Suppressor macrophage treated with lipopolysaccharide for 4 hours (primary cell): ENCODE data around the gene CREB3L1.

ENCODE experiments used
- DNase-seq: peaks from one replicate; pipeline ENCODE4 v3.0.0-alpha.2; 2020

CREB3L1 gene

GRCh38 chr11:46347637-46348311 is 70.3 kb downstream of the CREB3L1 start:
- DNase-seq = no peak

GRCh38 chr11:46348566-46349401 is 71.3 kb downstream of the CREB3L1 start:
- DNase-seq = no peak

DNA sequence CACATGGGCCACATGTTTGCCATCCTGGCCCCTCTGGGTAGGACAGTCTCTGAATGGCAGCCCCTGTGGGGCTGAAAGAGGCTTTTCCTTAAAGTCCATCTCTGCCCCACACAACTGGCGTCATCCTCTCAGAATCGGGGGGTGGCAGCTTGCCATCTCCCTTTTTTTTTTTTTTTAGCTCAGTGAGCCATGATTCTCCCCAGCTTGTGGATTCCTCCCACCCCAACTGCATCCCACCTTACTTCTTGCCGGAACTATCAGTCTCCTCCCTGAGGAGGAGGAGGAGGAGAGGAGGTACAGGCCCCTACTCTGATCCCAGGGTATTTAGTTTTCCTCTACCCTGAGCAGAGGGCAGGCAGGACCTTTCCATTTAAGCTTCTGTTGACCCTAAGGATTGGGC is 73.2 kb downstream of the CREB3L1 start:
- DNase-seq = no peak

DNA sequence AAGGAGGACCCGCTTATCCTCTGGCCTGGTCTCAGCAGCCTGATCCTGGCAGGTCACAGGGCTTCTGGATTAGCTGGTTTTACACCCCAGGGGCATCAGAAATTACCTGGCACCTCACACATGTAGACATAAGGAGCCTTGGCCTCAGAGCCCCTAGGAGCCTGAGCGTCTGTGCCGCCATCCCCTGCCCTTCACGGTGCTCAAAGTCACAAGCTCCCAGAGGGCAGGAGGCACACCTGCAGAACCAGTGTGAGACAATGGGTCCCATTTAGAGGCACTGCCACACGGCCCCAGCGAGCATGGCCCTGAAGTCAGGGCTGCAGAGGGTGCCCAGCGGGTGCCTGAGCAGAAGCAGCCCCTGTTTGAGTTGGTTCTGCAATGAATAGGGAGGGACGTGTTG is 73.7 kb downstream of the CREB3L1 start:
- DNase-seq = no peak

DNA sequence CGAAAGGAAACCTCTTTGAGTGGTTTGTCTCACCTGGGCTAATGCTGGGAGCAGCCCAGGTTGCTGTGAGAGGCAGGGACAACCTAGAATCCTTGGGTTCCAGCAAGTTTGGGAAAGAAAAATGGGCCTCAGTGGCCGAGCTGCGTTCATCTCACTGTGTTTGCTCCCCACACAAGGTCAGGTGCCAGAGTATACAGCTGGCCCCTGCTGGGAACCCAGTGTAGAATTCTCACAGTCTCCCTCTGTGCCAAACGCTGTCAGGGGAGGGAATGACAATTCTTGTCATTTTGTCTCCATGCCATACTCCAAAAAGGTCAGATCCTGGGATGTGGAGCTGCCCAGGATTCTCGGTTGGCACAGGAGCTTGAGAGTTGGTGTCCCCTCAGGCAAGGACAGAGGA is 74.1 kb downstream of the CREB3L1 start:
- DNase-seq = no peak

- peak; percentile 75 for DNase-seq
Observed at GRCh38 chr11:46352063-46352841, 74.8 kb downstream of the CREB3L1 start.

DNA sequence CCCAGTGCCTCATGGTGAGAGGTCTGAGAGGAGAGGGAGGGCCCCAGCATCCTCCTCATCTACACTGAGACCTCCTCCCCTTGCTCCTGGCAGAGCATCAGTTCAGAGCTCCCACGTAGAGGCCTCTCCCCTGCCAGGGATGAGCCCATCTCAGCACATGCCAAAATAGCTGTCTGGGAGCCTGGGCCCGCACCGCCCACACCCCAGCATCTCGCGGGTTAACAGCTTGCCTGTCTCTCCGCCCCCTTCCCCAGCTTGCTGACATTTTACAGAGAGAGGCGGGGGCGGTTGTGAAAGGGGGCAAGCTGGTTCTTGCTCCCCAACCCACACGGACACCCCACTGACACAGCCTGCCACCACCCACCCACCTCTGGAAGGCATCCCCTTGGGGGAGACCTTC is 76.2 kb downstream of the CREB3L1 start:
- no peak for DNase-seq

GRCh38 chr11:46356924-46357482 is 79.5 kb downstream of the CREB3L1 start:
- DNase-seq = peak; percentile 83

DNA sequence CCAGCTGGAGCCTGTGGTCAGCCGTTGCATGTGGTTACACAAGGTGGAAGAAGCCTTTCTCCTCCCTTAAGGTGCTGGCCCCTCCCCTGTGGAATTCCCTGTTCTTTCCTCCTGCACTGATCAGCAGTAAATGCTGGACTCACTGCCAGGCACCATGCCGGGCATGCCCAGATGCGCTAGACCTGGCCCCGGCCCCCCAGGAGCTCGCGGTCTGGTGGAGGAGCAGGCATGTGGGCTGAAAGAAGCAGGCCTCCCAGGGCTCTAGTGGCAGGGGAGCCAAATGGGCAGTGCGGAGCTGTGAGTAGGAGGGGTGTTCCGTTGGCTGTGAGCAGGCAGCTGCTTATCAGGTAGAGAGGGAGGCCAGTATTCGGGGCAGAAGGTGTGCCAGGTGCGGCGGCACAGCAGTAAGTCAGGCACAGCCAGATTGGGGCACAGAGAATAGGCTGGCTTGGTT is 80.0 kb downstream of the CREB3L1 start:
- peak; percentile 42 for DNase-seq

DNA sequence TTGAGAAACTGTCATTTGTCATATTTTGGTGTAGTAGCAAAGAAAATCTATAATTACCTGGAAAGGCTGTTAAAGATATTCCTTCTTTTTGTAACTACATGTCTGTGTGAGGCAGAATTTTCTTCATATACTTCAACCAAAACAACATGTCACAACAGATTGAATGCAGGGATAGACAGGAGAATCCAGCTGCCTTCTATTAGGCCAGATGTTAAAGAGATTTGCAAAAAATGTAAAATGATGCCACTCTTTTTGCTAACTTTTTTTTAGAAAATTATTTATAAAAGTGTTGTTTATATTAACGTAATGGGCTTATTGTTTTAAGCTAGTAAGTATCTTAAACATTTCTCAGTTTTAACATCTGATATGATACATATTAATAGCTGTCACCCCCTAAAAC is 82.5 kb downstream of the CREB3L1 start:
- no peak for DNase-seq

DNA sequence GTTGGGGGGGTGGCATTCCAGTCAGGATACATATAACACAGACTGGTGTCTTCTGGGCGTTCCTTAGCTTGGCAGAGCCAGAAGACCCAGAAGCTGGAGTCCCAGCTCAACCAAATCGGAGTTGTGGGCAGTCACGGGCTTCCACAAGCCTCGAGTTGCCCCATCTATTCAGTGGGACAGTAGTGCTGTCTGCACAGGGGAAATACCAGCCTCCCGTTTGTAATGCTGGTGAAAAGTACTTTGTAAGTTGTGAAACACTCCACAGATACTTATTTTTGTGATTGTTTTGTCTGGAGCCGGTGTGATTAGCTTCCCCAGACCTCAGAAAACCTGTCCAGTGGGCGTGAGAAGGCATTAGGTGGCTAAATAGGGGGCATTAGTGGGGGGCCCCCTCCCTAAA is 83.4 kb downstream of the CREB3L1 start:
- peak; percentile 77 for DNase-seq

DNA sequence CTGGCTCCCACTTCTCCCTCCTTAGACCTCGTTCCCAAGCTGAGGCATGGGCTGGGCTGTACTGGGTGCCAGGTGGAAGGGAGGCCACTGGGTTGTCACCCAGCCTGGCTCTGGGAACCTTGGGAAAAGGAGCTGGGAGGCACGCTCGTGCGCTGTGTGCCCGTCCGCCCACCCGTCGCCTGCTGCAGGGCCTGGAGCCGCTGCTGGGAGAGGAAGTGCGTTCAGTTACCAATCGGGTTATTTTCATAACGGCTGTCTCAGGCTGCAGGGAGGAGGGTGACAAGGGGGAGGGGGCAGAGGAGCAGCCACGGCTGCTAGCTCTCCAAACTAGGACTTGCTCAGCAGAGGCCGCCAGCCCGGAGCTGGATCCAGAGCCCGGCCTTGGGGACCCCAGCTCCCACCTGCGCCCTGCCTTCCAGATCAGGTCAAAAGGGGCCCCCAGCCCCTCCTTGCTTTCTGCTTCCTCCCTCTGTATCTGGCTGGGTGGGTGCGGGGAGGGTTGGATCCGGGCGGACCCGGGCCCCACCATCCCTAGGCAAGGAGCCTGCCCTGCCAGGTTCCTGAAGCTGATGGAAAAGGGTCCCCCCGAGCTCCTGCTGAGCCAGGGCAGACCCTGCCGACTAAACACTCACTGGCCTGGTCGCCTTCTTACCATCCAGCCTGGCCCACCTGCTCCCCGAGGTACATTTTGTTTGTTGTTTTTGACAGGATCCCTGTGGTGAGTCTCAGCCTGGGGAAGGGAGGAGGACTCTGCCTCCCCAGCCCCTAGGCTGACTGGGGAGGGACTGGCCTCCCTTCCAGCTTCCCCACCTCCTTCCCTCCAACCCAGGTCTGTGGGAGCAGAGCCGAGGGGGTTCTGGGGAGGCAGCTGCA is 84.1 kb downstream of the CREB3L1 start:
- peak; percentile 90 for DNase-seq

DNA sequence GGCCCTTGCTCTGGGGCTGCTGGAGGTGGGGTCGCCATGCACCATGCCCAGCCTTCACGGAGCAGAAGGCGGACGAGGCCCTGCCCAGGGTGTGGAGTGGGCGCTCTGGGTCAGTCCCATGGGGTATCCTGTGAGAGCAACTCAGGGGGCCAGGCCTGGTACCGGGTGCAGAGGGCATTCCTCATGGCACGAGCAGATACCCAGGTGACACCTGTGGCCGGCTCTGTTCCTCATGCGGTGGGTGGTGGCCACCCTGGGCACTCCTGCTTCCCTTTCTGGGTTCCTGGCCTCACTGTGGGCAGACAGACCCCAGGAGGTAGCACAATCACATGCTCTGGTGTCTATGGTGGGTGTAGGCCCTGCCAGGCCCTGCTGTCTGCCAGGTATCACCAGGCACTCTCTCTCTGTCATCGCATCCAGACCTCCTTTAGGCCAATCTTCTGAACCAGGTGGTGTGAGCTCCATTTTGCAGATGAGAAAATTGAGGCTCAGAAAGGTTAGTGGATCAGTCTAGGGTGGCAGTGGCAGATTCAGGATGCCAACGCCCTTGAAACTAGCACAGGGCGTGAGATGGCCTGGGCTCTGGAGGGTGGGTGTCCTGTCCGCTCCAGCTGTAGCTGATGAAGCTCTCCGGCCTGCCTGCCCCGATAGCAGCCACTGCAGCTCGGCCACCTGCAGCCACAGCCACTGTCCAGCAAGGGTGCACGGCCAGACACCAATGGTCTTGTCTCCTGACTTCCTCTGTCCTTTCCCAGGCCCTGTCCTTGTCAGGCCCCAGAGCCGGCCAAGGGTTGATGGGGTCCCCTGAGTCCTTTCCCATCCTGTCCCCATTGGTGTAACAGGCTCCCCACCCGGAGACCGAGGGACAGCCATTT is 84.9 kb downstream of the CREB3L1 start:
- DNase-seq = no peak

DNA sequence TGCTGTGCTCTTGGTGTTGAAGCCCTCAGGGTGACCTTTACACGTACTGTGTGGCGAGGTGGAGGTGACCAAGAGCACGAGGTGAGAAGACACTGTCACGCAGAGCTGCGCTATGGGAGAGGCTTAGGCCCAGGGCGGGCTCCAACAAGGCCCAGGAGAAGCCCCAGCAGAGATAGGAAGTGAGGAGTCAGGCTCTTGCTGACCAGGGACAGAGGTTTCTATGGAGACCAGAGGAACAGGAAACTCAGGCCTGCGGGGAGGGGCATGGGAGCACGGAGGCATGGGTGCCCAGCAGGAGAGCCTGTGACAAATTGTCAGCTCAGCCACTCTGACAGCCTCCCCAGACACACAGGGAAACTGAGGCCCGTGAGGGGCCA is 85.6 kb downstream of the CREB3L1 start:
- peak; percentile 93 for DNase-seq

DNA sequence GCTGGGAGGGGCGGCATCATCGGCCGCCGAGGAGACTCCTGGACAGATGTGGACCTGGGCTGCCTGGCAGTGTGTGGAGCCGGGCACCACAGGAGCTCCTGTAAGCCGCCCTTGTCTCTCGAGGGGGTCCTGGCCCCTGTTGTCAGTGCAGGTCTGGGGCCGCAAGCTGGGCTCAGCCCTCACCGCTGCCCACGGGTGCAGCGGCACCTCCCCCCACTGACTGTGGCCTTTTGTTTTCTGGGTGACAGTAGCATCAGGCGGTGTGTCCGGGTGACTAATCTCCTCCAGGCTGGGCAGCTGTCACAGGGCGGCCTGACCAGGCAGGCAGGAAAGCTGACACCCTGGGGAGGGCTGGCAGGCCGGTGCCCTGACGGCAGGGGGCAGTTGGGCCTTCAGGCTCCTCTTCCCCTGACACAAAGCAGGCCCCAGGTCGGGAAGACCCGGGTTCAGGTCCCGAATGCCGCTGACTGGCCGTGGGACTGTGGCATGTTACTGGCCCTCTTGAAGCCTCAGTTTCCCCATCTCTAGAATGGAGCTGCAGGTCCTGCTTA is 86.1 kb downstream of the CREB3L1 start:
- peak; percentile 86 for DNase-seq

DNA sequence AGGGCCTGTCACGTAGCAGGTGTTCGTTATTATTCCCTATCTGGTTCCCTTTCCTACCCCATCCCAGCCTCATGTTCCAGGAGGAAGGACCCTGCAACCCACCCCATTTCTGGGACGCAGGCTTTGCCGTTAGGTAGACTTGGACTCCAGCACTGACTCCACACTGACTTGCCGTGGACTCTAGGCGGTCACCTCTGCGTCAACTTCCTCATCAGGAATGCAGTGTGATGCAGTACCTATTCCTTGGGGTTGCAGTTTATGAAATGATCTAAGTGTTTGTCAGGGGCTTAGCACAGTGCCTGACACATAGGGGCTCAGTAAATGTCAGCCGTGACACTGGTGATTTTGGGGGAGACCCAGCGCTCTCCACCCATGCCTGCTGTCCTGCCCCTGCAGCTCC is 86.6 kb downstream of the CREB3L1 start:
- DNase-seq = no peak

DNA sequence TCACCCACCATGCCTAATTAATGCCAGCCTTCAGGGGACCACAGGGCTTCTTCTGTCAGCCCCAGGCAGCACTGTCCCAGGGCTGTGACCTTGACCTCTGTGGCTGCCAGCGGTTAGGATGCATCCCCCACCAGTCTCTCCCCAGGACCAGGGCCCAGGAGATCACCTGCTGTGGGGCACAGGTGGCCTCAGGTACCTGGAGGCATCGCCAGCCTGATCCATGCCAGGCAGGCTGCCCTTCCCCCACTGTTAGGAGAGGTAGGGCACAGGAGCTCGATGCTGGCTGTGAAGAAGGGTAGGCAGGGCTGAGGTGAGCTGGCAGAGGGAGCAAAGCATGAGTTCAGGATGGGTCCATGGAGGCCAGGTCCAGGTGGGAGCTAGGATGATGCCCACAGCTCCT is 87.3 kb downstream of the CREB3L1 start:
- DNase-seq = no peak

DNA sequence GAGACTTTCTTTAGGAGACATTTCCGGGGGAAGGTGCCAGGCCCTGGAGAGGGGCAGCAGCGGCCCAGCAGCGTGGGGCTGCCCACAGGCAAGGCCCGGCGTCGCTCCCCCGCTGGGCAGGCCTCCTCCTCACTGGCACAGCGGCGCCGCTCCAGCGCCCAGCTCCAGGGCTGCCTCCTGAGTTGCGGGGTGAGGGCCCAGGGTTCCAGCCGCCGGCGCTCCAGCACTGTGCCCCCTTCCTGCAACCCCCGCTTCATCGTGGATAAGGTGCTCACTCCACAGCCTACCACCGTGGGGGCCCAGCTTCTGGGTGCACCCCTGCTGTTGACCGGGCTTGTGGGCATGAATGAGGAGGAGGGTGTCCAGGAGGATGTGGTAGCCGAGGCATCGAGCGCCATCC is 88.8 kb downstream of the CREB3L1 start:
- DNase-seq = no peak

GRCh38 chr11:46366661-46367161 is 89.2 kb downstream of the CREB3L1 start:
- no peak for DNase-seq

GRCh38 chr11:46367244-46367915 is 89.9 kb downstream of the CREB3L1 start:
- DNase-seq = peak; percentile 80
